ENCODE results near the gene GNAO1.

The GNAO1 gene

DNA sequence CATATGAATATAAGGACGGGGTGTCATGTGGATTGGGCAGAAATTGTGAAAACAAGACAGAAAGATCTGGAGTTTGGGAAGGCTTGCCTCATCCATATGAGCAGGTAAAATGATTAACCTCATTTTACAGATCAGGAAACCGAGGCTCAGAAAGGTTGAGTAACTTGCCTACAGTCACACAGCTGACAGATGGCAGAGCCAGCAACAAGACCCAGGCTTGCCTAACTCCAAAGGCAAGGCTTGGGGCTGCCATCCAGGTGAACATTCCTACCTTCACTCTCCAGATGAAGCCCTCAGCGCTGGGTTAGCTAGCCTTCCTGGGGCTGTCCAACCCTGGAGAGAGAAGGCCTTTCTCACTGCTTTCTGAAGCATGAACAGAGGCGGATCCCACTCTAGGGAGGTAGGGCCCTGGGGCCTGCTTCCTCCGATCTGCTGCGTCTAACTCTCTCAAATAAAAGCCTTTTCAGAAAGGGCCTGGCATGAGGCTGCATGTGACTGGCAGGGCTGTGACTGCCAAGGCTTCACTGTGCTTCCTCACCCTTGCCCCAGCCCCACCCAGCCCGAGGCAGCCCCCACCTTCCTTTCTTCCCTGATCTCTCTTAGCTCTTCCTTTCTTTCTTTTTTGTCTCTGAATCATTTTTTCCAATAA lies 107.8 kb downstream of the GNAO1 start:
- H3K4me3 ChIP-seq (ENCODE audit: low read depth, low read length): no peak overlapping the region
- TF ChIP-seq, protein P1, sequence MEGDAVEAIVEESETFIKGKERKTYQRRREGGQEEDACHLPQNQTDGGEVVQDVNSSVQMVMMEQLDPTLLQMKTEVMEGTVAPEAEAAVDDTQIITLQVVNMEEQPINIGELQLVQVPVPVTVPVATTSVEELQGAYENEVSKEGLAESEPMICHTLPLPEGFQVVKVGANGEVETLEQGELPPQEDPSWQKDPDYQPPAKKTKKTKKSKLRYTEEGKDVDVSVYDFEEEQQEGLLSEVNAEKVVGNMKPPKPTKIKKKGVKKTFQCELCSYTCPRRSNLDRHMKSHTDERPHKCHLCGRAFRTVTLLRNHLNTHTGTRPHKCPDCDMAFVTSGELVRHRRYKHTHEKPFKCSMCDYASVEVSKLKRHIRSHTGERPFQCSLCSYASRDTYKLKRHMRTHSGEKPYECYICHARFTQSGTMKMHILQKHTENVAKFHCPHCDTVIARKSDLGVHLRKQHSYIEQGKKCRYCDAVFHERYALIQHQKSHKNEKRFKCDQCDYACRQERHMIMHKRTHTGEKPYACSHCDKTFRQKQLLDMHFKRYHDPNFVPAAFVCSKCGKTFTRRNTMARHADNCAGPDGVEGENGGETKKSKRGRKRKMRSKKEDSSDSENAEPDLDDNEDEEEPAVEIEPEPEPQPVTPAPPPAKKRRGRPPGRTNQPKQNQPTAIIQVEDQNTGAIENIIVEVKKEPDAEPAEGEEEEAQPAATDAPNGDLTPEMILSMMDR (IDR thresholded peaks at IDR 0.05; ENCODE audit: low read depth, low read length, missing control alignments): no peak
- DNase-seq (ENCODE audit: low read depth): no peak

DNA sequence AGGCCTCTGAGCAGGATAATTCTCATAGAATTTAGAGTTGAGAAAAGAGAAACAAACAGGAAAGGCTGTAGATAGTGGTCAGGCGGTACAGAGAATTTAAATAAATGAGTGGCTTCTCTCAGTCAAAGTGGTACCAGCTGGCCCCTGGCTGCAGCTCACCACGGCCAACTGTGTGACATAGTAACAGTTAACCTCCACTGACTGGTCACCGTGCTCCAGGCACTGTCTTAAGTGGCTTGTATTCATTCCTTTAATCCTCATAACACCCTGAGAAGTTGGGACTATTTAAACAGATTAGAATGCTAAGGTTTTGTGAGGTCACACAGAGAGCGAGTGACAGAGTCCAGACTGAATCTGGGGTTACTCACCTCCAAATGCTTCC lies 108.9 kb downstream of the GNAO1 start:
- no peak overlapping the region for H3K4me3 ChIP-seq (ENCODE audit: low read depth, low read length)
- TF ChIP-seq, protein P1 (IDR thresholded peaks at IDR 0.05; ENCODE audit: low read depth, low read length, missing control alignments): no peak
- no peak for DNase-seq (ENCODE audit: low read depth)

DNA sequence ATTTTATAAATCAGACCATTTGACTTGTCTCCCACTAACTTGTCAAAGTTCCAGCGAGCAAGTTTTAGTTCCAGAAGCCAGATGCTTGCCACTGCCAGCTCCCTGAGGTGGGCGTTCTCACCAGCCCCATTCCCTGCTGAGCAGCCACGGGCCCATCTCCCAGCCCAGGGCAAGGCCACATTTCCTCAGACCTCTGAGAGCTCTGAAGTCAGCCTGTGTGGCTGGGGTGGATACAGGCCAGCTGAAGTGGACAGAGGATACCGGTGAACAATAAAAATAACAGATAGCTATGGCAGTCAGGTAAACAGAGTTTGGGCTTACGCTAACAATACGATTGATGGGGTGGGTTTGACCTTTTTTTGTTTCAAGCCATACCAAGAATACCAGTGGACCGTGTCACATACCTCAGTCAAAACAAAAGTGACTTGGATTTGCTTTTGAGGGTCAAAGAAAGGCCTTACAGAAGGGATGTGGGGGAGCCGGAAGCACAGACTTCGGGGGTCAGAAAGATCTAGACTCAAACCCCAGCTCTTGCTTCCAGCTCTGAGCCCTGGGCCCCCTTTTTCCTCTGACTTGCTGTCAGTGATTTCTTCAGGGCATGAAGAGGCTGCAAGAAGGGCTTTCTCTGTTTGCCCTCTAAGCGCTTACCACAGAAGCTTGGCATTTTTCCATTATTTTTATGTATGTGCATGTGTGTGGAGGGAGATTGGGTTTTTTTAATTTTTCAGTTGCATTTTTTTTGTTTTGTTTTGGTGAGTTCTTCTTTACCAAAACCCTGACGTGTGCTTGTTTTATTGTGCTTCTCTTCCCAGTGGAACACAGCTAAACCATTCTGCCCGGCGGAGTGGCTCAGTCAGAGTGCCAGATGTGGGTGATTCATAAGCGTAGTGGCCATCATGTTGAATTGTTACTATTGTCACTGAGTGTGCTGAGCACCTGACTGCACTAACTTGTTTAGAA lies 109.9 kb downstream of the GNAO1 start:
- TF ChIP-seq, protein P1 (IDR thresholded peaks at IDR 0.05; ENCODE audit: low read depth, low read length, missing control alignments): no peak
- H3K4me3 ChIP-seq (ENCODE audit: low read depth, low read length): no peak overlapping the region
- DNase-seq (ENCODE audit: low read depth): no peak

DNA sequence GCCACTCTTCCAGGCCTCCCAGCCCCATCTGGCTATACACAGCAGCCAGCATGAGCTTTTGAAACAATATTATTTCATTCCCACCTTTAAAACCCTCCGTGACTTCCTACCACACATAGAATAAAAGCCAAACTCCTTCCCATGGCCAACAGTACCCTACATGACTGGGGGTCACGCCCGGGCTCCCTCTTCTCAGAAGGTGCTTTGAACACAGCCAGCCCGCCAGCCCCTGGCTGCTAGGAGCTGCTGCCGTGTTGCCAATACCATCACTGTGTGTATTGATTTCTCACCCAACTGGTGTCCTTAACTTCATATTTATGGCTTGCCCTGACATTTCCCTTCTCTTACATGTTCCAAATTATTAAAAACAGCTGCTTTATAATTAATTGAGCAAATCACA lies 111.2 kb downstream of the GNAO1 start:
- DNase-seq (ENCODE audit: low read depth): no peak
- TF ChIP-seq, protein P1 (IDR thresholded peaks at IDR 0.05; ENCODE audit: low read depth, low read length, missing control alignments): no peak
- H3K4me3 ChIP-seq (ENCODE audit: low read depth, low read length): no peak overlapping the region

DNA sequence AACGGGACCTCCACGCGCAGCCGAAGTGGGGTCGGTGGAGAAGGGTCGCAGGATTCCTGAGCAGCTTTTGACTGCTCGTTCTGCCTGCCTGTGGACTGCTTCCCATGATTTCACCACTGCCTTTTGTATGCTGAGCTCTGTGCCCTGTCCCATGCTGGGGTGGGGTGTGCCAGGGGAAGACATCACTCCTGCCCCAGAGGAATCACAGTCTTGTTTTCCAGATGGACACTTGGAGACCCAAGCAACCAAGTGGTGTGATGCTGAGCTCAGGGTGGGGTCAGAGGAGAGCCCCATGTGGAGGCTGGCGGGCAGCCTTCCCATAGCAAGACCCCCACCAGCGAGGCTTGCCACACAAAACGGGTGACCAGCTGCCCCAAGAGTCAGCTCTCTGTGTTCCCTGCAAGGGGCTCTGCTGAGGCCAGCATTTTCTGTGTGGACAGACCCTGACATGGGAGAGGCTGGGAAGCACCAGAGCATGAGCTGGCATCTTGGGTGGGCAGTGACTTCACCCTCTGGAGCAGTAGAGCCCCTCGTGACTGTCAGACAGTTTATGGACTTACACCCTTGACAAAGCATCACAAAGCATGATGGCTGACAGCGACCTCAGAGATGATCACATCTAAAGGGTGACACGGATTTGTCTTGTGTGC lies 111.9 kb downstream of the GNAO1 start:
- H3K4me3 ChIP-seq (ENCODE audit: low read depth, low read length): no peak overlapping the region
- TF ChIP-seq, protein P1 (IDR thresholded peaks at IDR 0.05; ENCODE audit: low read depth, low read length, missing control alignments): no peak
- DNase-seq (ENCODE audit: low read depth): no peak

DNA sequence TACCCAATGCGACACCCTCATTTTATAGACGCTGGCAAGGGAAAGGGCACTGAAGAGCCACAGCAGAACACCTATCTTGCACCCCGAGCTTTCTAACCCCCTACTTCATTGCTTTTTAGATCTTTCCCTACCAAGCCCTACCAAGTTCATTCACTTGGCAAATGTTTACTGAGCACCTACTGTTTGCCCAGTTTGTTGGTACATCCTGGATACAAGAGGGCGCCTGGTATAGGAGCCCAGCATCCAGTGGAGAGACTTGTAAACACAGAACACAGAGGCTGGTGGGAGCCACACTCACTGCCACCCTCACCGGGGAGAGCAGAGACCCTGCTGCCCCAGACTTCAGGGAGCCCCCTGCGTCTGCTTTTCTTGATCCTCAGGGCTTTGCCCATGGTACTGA lies 112.6 kb downstream of the GNAO1 start:
- DNase-seq (ENCODE audit: low read depth): no peak
- no peak overlapping the region for H3K4me3 ChIP-seq (ENCODE audit: low read depth, low read length)
- TF ChIP-seq, protein P1 (IDR thresholded peaks at IDR 0.05; ENCODE audit: low read depth, low read length, missing control alignments): no peak

All from GM12864 (cell line).